ENCODE results near the gene NOC2L. TPM values are rescaled to one million over a fixed set of nuclear protein-coding genes. Genes with fewer than 3 reads are reported as not detected.
A peak's percentile ranks its signal among the peaks of the same experiment; 100 is the strongest.

NOC2L gene
- total RNA-seq, 2 donors from 2014 or later, result 83.5 to 97.3 TPM

DNA sequence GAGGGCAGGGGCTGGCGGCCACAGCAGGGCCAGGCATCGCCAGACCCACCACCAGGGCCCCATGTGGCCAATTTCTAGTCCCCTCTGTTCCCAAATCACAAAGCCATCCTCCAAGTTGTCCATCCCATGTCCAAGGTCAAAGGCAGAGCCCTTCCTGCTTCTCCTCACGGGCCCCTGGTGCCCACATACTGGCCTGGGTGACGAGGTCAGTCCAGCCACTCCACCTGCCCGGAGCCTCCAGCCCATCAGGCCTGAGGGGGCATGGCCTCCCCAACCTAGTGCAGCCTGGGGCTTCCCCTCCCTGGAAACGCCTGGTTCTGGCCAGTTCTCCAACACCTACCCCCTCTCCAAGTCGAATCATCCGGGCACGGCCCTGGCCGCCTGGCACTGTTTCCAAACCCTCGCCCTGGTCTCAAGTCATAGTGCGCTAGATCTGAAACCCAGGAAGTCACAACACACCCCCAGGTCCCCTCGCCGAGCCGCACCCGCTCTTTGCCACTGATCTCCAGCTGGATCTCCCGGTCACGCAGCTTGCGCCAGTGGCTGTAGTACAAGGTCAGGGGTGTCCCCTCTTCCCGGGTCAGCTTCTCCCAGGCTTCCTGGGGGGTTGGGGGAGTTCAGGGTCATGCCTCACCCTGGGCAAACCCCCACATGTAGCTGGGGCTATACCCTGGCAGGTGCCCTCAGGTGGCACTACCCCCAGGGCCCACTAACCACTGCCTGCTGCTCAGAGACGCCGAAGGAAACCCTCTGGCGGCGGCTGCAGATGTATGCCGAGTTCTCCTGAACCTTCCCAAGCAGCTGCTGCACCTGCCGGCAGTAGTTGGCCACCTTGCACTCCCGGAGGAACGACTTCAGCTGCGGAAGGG, 13.1 kb downstream of the NOC2L start:
- H3K27me3 Mint-ChIP-seq (ENCODE audit: insufficient read depth), result peaks cover 2% of the 10 kb centered on the region
- H3K4me1 ChIP-seq (ENCODE audit: control insufficient read depth, insufficient read depth, low read length), result peaks cover under 1% of the 10 kb centered on the region
- peak overlapping the region; percentile 44 for H3K27ac Mint-ChIP-seq
- H3K36me3 ChIP-seq (ENCODE audit: control insufficient read depth, insufficient read depth, low read length), result peaks cover 33% of the 10 kb centered on the region
- TF ChIP-seq, protein P1, sequence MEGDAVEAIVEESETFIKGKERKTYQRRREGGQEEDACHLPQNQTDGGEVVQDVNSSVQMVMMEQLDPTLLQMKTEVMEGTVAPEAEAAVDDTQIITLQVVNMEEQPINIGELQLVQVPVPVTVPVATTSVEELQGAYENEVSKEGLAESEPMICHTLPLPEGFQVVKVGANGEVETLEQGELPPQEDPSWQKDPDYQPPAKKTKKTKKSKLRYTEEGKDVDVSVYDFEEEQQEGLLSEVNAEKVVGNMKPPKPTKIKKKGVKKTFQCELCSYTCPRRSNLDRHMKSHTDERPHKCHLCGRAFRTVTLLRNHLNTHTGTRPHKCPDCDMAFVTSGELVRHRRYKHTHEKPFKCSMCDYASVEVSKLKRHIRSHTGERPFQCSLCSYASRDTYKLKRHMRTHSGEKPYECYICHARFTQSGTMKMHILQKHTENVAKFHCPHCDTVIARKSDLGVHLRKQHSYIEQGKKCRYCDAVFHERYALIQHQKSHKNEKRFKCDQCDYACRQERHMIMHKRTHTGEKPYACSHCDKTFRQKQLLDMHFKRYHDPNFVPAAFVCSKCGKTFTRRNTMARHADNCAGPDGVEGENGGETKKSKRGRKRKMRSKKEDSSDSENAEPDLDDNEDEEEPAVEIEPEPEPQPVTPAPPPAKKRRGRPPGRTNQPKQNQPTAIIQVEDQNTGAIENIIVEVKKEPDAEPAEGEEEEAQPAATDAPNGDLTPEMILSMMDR (conservative IDR thresholded peaks at IDR 0.05), result no peak
- no peaks in the 10 kb centered on the region for H3K9me3 ChIP-seq (ENCODE audit: control insufficient read depth, low read length)
- DNase-seq, result no peak
- H3K27ac ChIP-seq (ENCODE audit: low read depth, low read length), result no peak overlapping the region
- 94 to 97% methylated on average over 18 to 29 of the region's 29 CpGs for whole genome bisulfite sequencing, 2 experiments (ENCODE audit: insufficient coverage in 1 of 2, insufficient read length in 1 of 2)
- no peak overlapping the region for H3K9ac ChIP-seq (ENCODE audit: extremely low read depth, low read length, poor library complexity, severe bottlenecking)
- H3K4me1 Mint-ChIP-seq, result peaks cover 4% of the 10 kb centered on the region
- H3K9me3 Mint-ChIP-seq, result no peaks in the 10 kb centered on the region
- peaks cover 4% of the 10 kb centered on the region for H3K27me3 ChIP-seq (ENCODE audit: control insufficient read depth, insufficient read depth, low read length, poor library complexity, severe bottlenecking)
- H3K4me3 ChIP-seq (ENCODE audit: low read length), result no peak overlapping the region
- H3K4me3 Mint-ChIP-seq, result no peak overlapping the region
- peaks cover 46% of the 10 kb centered on the region for H3K36me3 Mint-ChIP-seq (ENCODE audit: low read depth)

DNA sequence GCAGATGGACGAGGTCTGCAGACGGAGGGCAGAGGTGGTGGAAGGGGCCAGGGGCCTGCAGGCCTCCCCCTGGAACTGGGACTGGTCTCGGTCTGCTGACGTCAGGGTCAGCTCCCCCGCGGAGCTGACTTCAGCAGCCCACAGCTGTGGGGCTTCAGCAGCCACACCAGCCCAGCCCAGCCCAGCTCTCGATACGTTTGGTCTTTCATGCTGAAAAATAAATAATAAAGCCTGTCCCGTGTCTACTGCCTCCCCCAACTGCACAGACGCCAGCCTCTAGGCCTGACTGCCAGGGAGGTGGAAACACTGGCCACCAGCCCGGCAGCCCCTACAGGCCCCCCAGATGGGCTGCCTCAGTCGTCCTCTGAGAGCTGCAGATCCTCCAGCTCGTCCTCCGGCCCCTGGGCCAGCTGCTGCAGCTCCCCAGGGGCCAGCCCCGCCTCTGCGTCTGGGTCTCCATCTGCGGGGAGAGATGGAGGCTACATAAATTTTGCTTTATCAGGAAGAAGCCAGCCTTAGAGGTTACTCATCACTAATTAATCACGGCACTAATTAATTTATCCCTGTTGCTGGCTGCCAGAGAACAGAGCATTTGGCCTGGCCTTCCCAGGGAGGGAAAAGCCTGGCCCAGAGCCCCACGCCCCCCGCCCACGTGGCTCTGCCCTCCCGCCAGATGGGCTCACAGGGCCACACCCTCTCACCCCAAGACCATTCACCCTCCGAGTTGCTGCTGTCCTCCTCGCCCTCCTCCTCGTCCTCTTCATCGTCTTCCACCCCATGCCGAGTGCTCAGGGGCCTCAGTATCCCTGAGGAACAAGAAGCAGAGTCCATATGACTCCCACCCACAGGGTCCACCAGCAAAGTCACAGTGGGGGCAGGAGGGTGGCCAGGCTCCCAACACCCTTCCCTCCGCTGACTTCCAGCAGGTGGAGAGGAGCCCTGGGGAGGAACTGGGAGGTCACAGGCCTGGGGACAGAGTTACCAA, 14.4 kb downstream of the NOC2L start:
- H3K4me1 Mint-ChIP-seq, result peaks cover 4% of the 10 kb centered on the region

More for the DNA sequence above, 14.4 kb downstream of the NOC2L start:
- H3K36me3 Mint-ChIP-seq (ENCODE audit: low read depth), result peaks cover 34% of the 10 kb centered on the region
- Histone ChIP-seq H3K4me3 (ENCODE audit: low read length) (no peak overlapping the region), H3K27me3 (ENCODE audit: control insufficient read depth, insufficient read depth, low read length, poor library complexity, severe bottlenecking) (peaks cover 7% of the 10 kb centered on the region), H3K4me1 (ENCODE audit: control insufficient read depth, insufficient read depth, low read length) (peaks cover 9% of the 10 kb centered on the region), H3K27ac (ENCODE audit: low read depth, low read length) (peak overlapping the region; percentile 66), H3K9ac (ENCODE audit: extremely low read depth, low read length, poor library complexity, severe bottlenecking) (no peak overlapping the region), H3K9me3 (ENCODE audit: control insufficient read depth, low read length) (no peaks in the 10 kb centered on the region), H3K36me3 (ENCODE audit: control insufficient read depth, insufficient read depth, low read length) (peaks cover 21% of the 10 kb centered on the region)
- no peak for DNase-seq
- H3K4me3 Mint-ChIP-seq, result peak overlapping the region; percentile 76
- peaks cover 7% of the 10 kb centered on the region for H3K27me3 Mint-ChIP-seq (ENCODE audit: insufficient read depth)
- H3K9me3 Mint-ChIP-seq, result no peaks in the 10 kb centered on the region
- 79 to 85% methylated on average over 9 to 28 of the region's 28 CpGs for WGBS, 2 experiments (ENCODE audit: insufficient coverage in 1 of 2, insufficient read length in 1 of 2)
- H3K27ac Mint-ChIP-seq, result peak overlapping the region; percentile 64
- TF ChIP-seq, protein P1 (conservative IDR thresholded peaks at IDR 0.05), result no peak
